ENCODE results near the gene GABRA4.

GABRA4 gene

GRCh38 chr4:46924789-46925529 is 68.4 kb downstream of the GABRA4 start:
- no peak for DNase-seq

GRCh38 chr4:46922205-46922604 is 71.2 kb downstream of the GABRA4 start:
- no peak for DNase-seq

GRCh38 chr4:46909078-46909477 is 84.3 kb downstream of the GABRA4 start, which contains the start of gene COX7B2:
Gene COX7B2, minus strand, starts transcription at chr4:46909245. Its CDS starts 174,053 bp downstream, at chr4:46735192.
- DNase-seq: no peak

GRCh38 chr4:46908148-46908547 is 85.2 kb downstream of the GABRA4 start:
- no peak for DNase-seq

GRCh38 chr4:46900082-46900481 is 93.3 kb downstream of the GABRA4 start:
- DNase-seq: no peak

GRCh38 chr4:46894826-46895225 is 98.6 kb downstream of the GABRA4 start:
- no peak for DNase-seq

GRCh38 chr4:46890056-46890455 is 103.3 kb downstream of the GABRA4 start:
- DNase-seq: no peak

GRCh38 chr4:46889410-46889809 is 104.0 kb downstream of the GABRA4 start:
- no peak for DNase-seq

- DNase-seq: no peak
These were observed 106.7 kb downstream of the GABRA4 start for GRCh38 chr4:46886711-46887110.

- no peak for DNase-seq
These were observed 114.7 kb downstream of the GABRA4 start for GRCh38 chr4:46878641-46879040.

GRCh38 chr4:46874811-46875210 is 118.6 kb downstream of the GABRA4 start:
- DNase-seq: no peak

- no peak for DNase-seq
These were observed 123.0 kb downstream of the GABRA4 start for GRCh38 chr4:46870411-46870810.

Measured in NCI-H2081 treated with DMSO at 0.1 percent for 48 hours (cell line).